Esophagus muscularis mucosa (tissue), 4 donors: ENCODE results near the gene IGSF21. TPM values are rescaled to one million over a fixed set of nuclear protein-coding genes. Genes with fewer than 3 reads are reported as not detected.

ENCODE experiments used
- DNase-seq: peaks from one replicate; pipeline ENCODE4 v3.0.0-alpha.2; 2017; ENCODE audit errors: extremely low spot score
- H3K27ac ChIP-seq, 4 donors: fragments of 200-600 bp; sonication (generic); replicated peaks in 1 of 4; 1 replicate in 3 of 4; 2 replicates in 1 of 4; pipeline ENCODE4 v1.5.1; 2016 to 2019; ENCODE audit warnings: mild to moderate bottlenecking in 1 of 4
- H3K27me3 ChIP-seq, 4 donors: fragments of 200-600 bp; sonication (generic); one replicate each; pipeline versions ENCODE4 v1.5.1 to v1.6.0; 2016 to 2019
- H3K36me3 ChIP-seq, 4 donors: fragments of 200-600 bp; sonication (generic); one replicate each; pipeline ENCODE4 v1.5.1; 2016 to 2019
- H3K4me1 ChIP-seq, 4 donors: fragments of 200-600 bp; sonication (generic); one replicate each; pipeline ENCODE4 v1.5.1; 2016 to 2019
- H3K4me3 ChIP-seq, 4 donors: fragments of 200-600 bp; sonication (generic); 1 replicate in 2 of 4; 2 replicates in 2 of 4; pipeline ENCODE4 v1.5.1; 2016 to 2019; ENCODE audit warnings: mild to moderate bottlenecking in 4 of 4, moderate library complexity in 1 of 4
- H3K9me3 ChIP-seq, 4 donors: fragments of 200-600 bp; sonication (generic); 1 replicate in 3 of 4; 2 replicates in 1 of 4; pipeline ENCODE4 v1.5.1; 2016 to 2019
- CTCF ChIP-seq, 3 experiments: fragments of 200-600 bp in 2 of 3; fragments of 450-650 bp in 1 of 3; sonication (generic) in 2 of 3; IDR thresholded peaks; one replicate each; pipeline ENCODE4 v1.5.1; 2017 to 2019; ENCODE audit warnings: antibody characterized with exemption in 3 of 3, mild to moderate bottlenecking in 2 of 3, moderate library complexity in 1 of 3
- EP300 ChIP-seq: sonication (generic); formaldehyde crosslinking; IDR thresholded peaks from one replicate; pipeline ENCODE4 v1.6.1; 2017; ENCODE audit warnings: antibody characterized with exemption
- POLR2A ChIP-seq: fragments of 450-650 bp; IDR thresholded peaks from one replicate; pipeline ENCODE4 v1.6.1; 2017; ENCODE audit warnings: antibody characterized with exemption, moderate library complexity, mild to moderate bottlenecking, low read depth
- POLR2AphosphoS5 ChIP-seq, 2 donors: sonication (generic); formaldehyde crosslinking; IDR thresholded peaks; one replicate each; pipeline ENCODE4 v1.6.1; 2017; ENCODE audit warnings: antibody characterized with exemption in 2 of 2
- WGBS: methylation state at CpG from one replicate; pipeline ENCODE4 v1.1.5; 2018; 5-methylcytosine and 5-hydroxymethylcytosine counted together
- intact Hi-C: fragments of 100-400 bp; cut with DNase I; formaldehyde crosslinking; loops from one replicate; pipeline ENCODE4 v1.15.1; 2023
- total RNA-seq, 4 donors: library from RNA; depleted of rRNA; stranded (reverse); fragments of >200 nt; gene quantifications; one replicate each; pipeline versions ENCODE4 v1.1.0 to v1.2.1, GENCODE V29; 2016

Gene IGSF21
- total RNA-seq, 4 donors from 2014 or later, result 1.1 to 2.7 (median 1.2) TPM

- 65% methylated on average over 11 of the region's 18 CpGs for WGBS
- TF ChIP-seq CTCF (IDR thresholded peaks at IDR 0.05), result no peak
- Histone ChIP-seq H3K4me3 (no peak overlapping the region), H3K36me3 (no peaks in the 10 kb centered on the region), H3K27me3 (peaks cover 0 to 70% (median 3%) of the 10 kb centered on the region in 4 donors), H3K4me1 (no peaks in the 10 kb centered on the region), H3K27ac (no peak overlapping the region), H3K9me3 (peaks cover 0 to 8% (median 3%) of the 10 kb centered on the region in 4 donors)
- intact Hi-C loops, result no loop called here
- DNase-seq, result no peak
These were observed 149.0 kb downstream of the IGSF21 start for GRCh38 chr1:18256282-18257235.

- Histone ChIP-seq H3K9me3 (no peaks in the 10 kb centered on the region), H3K27ac (no peak overlapping the region), H3K36me3 (no peaks in the 10 kb centered on the region), H3K27me3 (peaks cover 0 to 79% (median 3%) of the 10 kb centered on the region in 4 donors), H3K4me3 (no peak overlapping the region), H3K4me1 (no peaks in the 10 kb centered on the region)
- intact Hi-C loops, result no loop called here
- 64% methylated on average over 3 of the region's 3 CpGs for WGBS
- TF ChIP-seq CTCF (IDR thresholded peaks at IDR 0.05) (no peak), EP300 (no peak), POLR2A (no peak), POLR2AphosphoS5 (IDR thresholded peaks at IDR 0.05) (no peak)
- DNase-seq, result no peak
These were observed 150.2 kb downstream of the IGSF21 start for GRCh38 chr1:18257778-18258177.

- no peak overlapping the region for H3K4me3 ChIP-seq
- no peak for DNase-seq
- H3K27ac ChIP-seq, result no peak overlapping the region
- no peak for TF ChIP-seq POLR2AphosphoS5 (IDR thresholded peaks at IDR 0.05)
- H3K9me3 ChIP-seq, result no peaks in the 10 kb centered on the region
- H3K36me3 ChIP-seq, result no peaks in the 10 kb centered on the region
- H3K27me3 ChIP-seq, result peaks cover 0 to 78% (median 3%) of the 10 kb centered on the region in 4 donors
- intact Hi-C loops, result no loop called here
- H3K4me1 ChIP-seq, result no peaks in the 10 kb centered on the region
- WGBS, result 25% methylated on average over 2 of the region's 4 CpGs
These were observed 154.3 kb downstream of the IGSF21 start for GRCh38 chr1:18261891-18262290.

- no peak for TF ChIP-seq POLR2AphosphoS5 (IDR thresholded peaks at IDR 0.05)
- no peak for TF ChIP-seq CTCF (IDR thresholded peaks at IDR 0.05)
- no peak for TF ChIP-seq POLR2A
- no peak for TF ChIP-seq EP300
- Histone ChIP-seq H3K36me3 (no peaks in the 10 kb centered on the region), H3K27ac (no peak overlapping the region), H3K4me3 (no peak overlapping the region), H3K27me3 (peaks cover 0 to 69% (median 2%) of the 10 kb centered on the region in 4 donors), H3K9me3 (no peaks in the 10 kb centered on the region), H3K4me1 (no peaks in the 10 kb centered on the region)
- 37% methylated on average over 6 of the region's 6 CpGs for WGBS
- DNase-seq, result no peak
- intact Hi-C loops, result no loop called here
These were observed 155.1 kb downstream of the IGSF21 start for GRCh38 chr1:18262726-18263125.

GRCh38 chr1:18263547-18264120 lies 156.0 kb downstream of the IGSF21 start:
- no peaks in the 10 kb centered on the region for H3K36me3 ChIP-seq
- H3K9me3 ChIP-seq, result peaks cover 0 to 5% (median 1%) of the 10 kb centered on the region in 4 donors
- no peak for DNase-seq
- peaks cover 0 to 60% (median 0%) of the 10 kb centered on the region in 4 donors for H3K27me3 ChIP-seq
- intact Hi-C loops, result no loop called here
- TF ChIP-seq POLR2A (no peak), POLR2AphosphoS5 (IDR thresholded peaks at IDR 0.05) (no peak), EP300 (no peak), CTCF (IDR thresholded peaks at IDR 0.05) (no peak)
- H3K4me3 ChIP-seq, result no peak overlapping the region
- no peak overlapping the region for H3K27ac ChIP-seq
- H3K4me1 ChIP-seq, result no peaks in the 10 kb centered on the region
- 44% methylated on average over 5 of the region's 5 CpGs for WGBS
